ENCODE measurements around the gene CASP10. TPM values are rescaled to one million over a fixed set of nuclear protein-coding genes. Genes with fewer than 3 reads are reported as not detected.

Gene CASP10
- total RNA-seq, 1 donor from 2014 or later = 31.6 TPM

DNA sequence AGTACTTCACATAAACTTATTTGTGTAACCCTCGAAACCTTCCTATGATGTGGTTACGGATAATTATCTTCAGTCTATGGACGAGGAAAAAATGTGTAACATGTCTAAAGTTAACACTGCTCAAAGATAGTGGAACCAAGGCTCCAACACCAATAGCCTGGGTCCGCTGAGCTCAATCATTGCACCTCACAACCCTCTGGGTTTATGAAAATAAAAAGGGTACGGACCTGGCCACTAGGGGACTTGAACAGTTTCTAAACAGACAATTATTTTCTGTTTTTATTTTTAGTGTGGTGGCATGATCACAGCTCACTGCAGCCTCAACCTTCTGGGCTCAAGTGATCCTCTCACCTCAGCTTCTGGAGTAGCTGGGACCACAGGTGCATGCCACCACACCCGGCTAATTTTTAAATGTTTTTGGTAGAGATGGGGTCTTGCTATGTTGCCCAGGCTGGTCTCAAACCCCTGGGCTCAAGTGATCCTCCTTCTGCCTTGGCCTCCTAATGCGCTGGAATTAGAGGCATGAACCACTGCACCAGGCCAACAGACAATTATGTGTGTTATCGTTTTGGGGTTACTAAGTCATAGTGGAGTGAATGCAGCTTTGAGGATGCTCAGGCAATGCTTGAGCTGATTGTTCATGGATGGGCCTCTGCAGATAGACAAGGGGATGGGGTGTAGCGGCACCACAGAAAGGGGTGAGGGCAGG lies 87.5 kb downstream of the CASP10 start:
- H3K9me3 ChIP-seq = no peaks in the 10 kb centered on the region
- no peak for DNase-seq
- no peak for TF ChIP-seq CTCF (IDR thresholded peaks at IDR 0.05)
- no peaks in the 10 kb centered on the region for H3K4me1 ChIP-seq
- ATAC-seq = no peak
- peaks cover 76% of the 10 kb centered on the region for H3K36me3 ChIP-seq
- H3K4me3 ChIP-seq = no peak overlapping the region
- no peaks in the 10 kb centered on the region for H3K27me3 ChIP-seq
- H3K27ac ChIP-seq = no peak overlapping the region
- intact Hi-C loops (cut with DNase I) = no loop called here

DNA sequence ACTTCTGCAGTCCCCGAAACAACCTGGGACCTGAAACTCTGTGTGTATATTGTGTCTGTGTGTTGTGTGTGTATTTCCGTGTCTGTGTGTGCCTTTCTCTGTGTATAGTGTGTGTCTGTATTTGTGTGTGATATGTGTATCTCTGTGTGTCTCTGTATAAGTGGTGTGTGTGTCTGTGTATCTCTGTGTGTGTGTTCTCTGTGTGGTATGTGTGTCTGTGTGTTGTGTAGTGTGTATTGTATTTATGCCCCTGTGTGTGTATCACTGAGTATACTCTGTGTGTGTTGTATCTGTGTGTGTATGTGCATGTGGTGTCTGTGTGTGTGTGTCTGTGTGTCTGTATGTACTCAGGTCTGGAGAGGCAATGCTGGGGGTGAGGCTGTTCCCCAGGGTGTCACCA lies 89.0 kb downstream of the CASP10 start:
- DNase-seq = no peak
- Histone ChIP-seq H3K27me3 (no peaks in the 10 kb centered on the region), H3K36me3 (peaks cover 83% of the 10 kb centered on the region), H3K4me1 (no peaks in the 10 kb centered on the region), H3K4me3 (no peak overlapping the region), H3K27ac (no peak overlapping the region), H3K9me3 (no peaks in the 10 kb centered on the region)
- TF ChIP-seq CTCF (IDR thresholded peaks at IDR 0.05) = no peak
- intact Hi-C loops (cut with DNase I) = no loop called here
- no peak for ATAC-seq

DNA sequence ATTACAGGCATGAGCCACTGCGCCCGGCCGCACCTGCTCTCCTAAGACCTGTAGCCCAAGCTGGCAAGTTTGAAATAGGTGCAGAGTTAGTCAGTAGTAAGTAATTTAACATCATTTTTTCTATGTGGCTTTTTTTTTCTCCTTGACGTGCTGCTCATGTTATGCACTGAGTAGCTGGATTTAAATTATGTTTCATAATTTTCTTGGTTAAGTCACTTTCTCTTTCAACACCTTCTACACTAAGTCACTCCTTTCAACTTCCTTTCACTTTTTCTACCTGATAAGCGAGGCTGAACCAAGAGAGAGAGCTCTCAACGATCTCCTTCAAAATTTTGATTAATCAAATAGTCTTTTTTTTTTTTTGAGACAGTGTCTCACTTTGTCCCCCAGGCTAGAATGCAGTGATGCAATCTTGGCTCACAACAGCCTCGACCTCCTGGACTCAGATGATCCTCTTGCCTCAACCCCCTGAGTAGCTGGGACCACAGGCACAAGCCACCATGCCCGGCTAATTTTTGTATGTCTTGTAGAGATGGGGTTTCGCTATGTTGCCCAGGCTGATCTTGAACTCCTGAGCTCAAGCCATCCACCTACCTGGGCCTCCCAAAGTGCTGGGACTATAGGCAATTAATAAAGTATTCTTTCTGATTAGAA lies 90.5 kb downstream of the CASP10 start:
- no peak for DNase-seq
- no peaks in the 10 kb centered on the region for H3K27me3 ChIP-seq

GRCh38 chr2:201275069-201275468 lies 92.1 kb downstream of the CASP10 start:
- intact Hi-C loops (cut with DNase I) = no loop called here
- DNase-seq = no peak
- Histone ChIP-seq H3K36me3 (peaks cover 93% of the 10 kb centered on the region), H3K27me3 (no peaks in the 10 kb centered on the region), H3K4me3 (no peak overlapping the region), H3K4me1 (no peaks in the 10 kb centered on the region), H3K27ac (no peak overlapping the region), H3K9me3 (no peaks in the 10 kb centered on the region)
- ATAC-seq = no peak
- no peak for TF ChIP-seq CTCF (IDR thresholded peaks at IDR 0.05)

More for the DNA sequence above, 90.5 kb downstream of the CASP10 start:
- ATAC-seq = no peak
- H3K9me3 ChIP-seq = no peaks in the 10 kb centered on the region
- H3K36me3 ChIP-seq = peaks cover 84% of the 10 kb centered on the region
- no peak overlapping the region for H3K27ac ChIP-seq
- H3K4me3 ChIP-seq = no peak overlapping the region
- no peak for TF ChIP-seq CTCF (IDR thresholded peaks at IDR 0.05)
- H3K4me1 ChIP-seq = no peaks in the 10 kb centered on the region
- intact Hi-C loops (cut with DNase I) = no loop called here

GRCh38 chr2:201275990-201276389 lies 93.0 kb downstream of the CASP10 start:
- Histone ChIP-seq H3K4me3 (no peak overlapping the region), H3K27me3 (no peaks in the 10 kb centered on the region), H3K4me1 (no peaks in the 10 kb centered on the region), H3K27ac (no peak overlapping the region), H3K36me3 (peaks cover 84% of the 10 kb centered on the region), H3K9me3 (no peaks in the 10 kb centered on the region)
- no peak for TF ChIP-seq CTCF (IDR thresholded peaks at IDR 0.05)
- ATAC-seq (no peak), DNase-seq (no peak)
- intact Hi-C loops (cut with DNase I) = no loop called here
